CD4-positive, alpha-beta T cell treated with Interleukin-6 at 100 ng/mL for 8 hours (primary cell): Measurements from ENCODE around the gene TNFSF4.
"Not testable (repeated sequence)": the region's sequence is repeated elsewhere in the genome, so short reads cannot be mapped to it uniquely, and the experiment has no call there.

Experiments used
- DNase-seq: peaks from one replicate; pipeline ENCODE4 v3.0.0-alpha.2; 2020; ENCODE audit warnings: mixed read lengths, low spot score

TNFSF4 gene

DNA sequence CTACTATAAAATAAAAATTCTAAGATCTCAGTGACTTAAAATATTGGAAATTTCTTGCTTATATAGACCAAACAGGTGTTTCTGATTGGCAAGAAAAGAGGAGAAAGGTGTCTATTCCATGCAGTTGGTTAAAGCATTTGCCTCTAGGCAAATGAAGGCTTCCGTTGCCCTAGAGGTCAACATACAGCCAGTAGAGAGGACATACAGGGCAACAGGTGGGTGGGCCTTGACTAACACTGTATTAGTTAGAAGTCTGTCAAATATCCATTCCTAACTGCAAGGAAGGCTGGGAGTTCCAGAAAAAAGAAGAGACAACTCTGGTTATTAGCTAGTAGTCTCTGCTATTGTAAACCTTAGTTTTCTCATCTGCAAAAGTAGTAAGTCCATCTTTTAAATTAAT is 43.0 kb downstream of the TNFSF4 start:
- no peak for DNase-seq

DNA sequence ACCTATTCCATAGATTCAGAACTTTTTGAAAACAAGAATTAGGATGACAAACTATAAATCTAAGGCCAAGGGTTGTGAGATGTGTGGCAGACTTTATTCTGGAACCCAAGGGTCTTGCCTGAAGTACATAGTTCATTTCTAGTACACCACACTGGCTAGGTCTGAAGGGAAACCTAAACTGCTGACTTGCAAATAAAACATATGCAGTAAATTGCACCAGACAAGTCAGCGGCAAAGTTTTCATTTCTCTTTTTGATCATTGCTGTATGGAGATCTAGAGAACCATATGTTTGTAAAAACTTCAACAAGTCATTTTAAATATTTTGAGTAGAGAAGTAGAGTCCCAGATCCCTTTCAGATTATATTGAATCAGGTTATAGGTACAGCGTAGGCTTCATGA is 43.9 kb downstream of the TNFSF4 start:
- DNase-seq, result no peak

DNA sequence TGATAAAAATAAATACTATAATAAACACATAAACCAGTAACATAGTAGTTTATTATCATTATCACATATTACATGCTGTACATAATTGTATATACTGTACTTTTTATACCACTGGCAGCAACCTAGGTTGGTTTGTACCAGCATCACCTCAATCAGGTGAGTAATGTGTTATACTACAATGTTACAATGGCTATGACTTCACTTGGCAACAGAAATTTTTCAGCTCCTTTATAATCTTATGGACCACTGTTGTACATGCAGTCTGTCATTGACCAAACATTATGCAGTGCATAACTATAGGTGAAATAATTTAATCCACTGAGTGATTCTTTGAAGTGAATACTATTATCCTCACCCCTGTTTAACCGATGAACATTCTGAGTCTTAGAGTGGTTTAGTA is 44.5 kb downstream of the TNFSF4 start:
- DNase-seq, result no peak

DNA sequence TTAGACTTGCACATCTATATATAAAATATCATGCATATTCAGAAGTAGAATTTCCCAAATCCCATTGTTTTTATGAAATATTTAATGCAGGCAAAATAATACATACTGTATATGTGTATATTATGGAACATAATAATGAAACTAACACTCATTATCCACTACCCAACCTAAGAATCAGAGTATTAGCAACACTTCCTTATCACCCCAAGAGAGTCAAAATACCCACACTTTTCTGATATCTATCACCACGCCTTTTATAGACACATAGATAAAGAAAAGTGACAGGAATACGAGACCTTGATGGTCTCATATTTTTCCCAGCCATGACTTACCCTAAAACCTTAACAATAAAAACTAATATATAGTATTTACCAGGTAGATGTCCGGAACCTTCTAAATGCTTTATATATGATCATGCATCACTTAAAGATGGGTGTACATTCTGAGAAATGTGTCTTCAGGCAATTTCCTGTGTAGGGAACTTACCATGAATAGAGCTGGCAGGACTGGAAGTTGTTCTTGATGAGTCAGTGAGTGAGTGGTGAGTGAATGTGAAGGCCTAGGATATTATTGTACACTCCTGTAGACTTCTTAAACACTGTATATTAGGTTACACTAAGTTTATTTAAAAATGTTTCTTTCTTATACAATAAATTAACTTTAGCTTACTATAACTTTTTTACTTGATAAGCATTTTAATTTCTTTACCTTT is 45.5 kb downstream of the TNFSF4 start:
- no peak for DNase-seq

DNA sequence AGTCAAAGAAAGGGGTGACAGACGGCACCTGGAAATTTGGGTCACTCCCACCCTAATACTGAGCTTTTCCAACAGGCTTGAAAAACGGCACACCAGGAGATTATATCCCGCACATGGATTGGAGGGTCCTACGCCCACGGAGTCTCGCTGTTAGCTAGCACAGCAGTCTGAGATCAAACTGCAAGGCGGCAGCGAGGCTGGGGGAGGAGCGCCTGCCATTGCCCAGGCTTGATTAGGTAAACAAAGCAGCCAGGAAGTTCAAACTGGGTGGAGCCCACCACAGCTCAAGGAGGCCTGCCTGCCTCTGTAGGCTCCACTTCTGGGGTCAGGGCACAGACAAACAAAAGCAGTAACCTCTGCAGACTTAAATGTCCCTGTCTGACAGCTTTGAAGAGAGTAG is 53.2 kb downstream of the TNFSF4 start:
- DNase-seq, result not testable (repeated sequence)

DNA sequence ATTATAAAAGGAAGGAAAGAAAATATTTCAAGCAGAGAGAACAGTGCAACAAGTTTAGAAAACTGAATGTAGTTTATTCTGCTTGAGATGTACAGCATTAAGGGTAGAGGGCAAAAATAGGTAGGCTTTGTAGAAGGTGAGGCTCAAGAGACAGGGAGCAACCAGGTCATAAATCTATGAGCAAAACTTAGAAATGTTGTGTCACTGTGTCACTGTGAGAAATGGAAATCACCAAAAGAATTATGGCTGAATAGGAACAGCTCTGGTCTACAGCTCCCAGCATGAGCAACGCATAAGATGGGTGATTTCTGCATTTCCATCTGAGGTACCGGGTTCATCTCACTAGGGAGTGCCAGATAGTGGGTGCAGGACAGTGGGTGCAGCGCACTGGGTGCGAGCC is 53.6 kb downstream of the TNFSF4 start:
- no peak for DNase-seq

DNA sequence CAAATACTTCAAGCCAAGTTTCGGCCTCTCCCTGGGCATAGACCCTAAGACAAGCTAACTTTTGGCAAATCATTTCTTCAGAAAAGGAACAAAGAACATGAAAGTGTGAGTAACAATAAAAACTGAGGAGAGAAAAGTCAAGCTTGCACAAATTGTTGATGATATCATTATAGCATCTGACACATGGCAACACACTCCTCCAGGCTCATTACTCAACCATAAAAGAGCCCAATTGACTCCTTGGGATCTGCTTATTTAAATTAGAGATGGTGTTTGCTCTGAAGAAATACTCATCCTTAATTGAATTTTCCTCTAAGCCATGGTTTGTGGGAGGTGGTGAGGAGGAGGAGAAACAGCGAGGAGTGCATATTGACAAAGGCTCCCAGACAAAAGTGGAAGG is 54.5 kb downstream of the TNFSF4 start:
- DNase-seq, result no peak

DNA sequence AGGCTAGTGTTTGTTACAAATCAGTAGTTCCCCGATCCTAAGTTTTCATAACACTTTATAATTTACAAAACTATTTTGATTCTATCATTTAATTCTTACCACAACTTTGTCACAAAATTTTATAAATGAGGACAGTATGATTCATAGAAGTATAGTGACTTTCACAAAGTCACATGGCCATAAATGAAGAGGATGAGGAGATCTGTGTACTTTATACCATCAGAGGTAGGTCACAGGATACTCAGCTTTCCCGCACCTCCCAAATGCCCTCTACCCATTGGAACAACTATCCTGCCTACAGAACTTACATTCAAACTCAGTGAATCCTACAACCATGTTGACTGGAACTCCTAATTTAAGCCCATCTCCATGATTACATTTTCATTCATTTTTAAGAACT is 56.3 kb downstream of the TNFSF4 start:
- no peak for DNase-seq

DNA sequence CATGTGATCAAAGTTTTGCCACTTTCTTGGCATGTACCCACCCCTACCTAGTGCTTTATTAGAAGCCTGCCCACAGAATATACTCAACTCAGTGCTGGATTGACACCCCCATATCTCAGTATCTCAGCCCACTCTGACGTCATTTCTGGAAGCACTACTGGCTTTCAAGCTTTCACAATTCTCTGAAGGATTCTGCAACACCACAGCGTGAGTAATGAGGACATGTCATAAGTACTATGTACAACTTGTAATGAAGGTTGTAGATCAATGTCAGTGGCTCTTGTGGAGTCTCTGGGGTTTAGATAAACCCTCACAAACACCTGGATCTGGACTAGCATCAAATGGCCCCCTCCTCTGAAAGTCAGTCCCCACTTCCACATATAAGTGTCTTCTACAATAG is 57.2 kb downstream of the TNFSF4 start:
- no peak for DNase-seq

DNA sequence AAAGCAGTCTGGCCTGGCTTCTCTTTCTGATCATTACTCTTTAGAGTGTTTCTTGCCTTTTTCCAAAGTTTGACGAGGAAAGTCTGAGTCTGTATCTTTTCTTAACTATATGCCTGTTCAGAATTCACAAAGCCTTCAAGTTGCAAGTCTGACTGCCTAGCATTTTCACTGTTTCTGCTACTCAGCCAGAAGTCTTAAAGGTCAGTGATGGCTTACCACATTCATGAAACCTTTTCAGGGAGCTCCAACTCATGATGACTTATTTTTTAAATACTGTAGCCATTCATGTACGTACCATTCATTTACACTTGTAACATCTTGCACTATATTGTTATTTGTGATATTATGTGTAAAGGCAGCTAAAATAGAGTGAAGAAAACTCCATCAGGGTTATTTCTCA is 58.2 kb downstream of the TNFSF4 start:
- no peak for DNase-seq

DNA sequence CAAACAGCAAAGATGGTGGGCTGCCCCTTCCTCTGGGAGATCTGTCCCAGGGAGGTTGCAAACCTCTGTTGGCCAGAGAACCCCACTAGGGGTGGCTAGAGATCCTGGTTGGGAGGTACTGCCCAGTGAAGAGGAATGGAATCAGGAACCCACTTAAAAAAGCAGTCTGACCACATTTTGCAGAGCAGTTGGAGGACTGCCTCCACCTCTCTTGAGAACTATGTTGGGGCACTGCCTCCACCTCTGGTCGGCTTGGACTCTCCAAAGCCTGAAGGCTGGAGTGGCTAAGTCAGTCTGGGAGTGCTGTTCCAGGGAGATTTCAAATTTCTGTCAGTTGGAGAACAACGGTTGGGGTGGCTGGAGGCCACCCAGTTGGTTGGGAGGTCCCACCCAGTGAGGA is 58.6 kb downstream of the TNFSF4 start:
- no peak for DNase-seq

DNA sequence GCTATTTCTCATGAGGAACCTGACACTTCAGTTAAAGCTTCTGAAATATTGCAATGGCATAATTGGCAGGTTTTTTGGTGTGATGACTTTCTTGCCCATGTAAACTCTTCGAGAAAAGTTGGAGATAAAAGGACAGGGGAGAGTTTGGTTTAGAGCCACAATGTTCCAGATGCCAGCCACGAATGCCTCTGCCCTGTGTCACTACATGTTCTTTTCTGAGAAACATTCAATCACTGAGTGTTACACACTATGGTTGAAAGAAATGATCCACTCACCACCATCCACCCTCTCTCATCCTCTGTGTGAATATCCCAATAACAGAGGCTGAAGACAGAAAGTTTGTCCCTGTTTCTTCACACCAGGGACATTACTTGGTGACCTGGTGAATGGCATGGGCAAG is 66.4 kb downstream of the TNFSF4 start:
- no peak for DNase-seq

DNA sequence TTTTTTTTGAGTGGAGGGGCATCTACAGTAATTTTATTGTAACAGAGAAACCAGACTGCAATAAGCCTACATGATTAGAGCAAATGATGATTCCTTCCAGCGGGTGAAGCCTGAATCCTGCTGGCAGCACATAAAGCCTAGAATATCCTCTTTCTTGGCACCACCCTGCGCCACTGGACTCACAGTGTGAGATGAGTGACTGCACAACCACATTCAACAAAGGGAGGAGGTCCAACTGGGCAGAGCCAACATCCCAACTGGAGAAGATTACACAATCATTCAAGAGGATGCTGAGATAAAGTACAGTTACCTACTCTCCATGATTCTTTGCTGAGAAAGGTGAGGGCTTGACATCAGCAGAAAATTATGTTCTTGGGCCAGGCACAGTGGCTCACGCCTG is 67.4 kb downstream of the TNFSF4 start:
- no peak for DNase-seq

DNA sequence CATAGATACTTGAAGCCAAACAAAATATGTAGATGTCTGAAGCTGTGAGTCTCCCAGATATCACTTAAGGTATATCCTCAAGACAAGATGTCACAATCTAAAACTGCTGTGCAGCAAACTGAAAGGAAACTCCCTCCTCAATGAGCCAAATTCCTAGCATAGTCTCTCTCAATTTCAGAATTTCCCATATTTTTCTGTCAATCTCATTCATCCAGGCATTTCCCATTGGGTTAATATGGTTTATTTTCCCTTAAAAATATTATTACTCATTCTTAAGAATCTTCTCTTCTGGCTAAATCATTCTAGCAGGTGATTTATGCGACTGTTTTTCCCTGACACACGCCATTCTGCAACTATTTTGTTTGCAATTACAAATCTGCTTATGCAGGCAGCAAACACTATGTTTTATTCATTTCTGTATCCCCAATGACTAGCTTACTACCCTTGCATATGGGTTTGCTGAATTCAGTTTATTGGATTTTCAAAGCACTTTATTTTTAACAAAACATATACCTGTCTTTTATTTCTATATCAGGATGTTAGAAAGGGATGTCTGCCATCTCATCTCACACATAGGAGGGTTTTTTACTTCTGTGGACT is 69.9 kb downstream of the TNFSF4 start:
- DNase-seq, result no peak

DNA sequence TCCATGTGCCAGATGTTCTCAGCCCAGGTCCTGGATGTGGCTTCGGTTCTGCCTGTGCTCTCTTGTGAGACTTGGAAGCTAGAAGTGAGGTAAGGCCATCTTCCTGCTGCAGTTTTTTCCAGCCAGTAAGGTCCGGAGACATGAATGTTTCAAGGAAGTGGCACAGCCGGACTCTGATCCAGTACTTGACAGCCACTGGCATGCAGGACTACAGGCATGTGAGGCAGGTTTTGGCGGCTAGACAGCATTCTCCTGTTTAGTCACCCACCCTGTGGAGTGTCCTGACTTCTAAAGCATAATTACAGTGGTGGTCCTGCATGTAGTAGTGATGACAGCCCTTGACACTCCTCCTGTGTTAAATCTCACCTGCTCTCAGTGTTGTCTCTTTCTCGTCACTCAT is 72.3 kb downstream of the TNFSF4 start:
- DNase-seq, result no peak

DNA sequence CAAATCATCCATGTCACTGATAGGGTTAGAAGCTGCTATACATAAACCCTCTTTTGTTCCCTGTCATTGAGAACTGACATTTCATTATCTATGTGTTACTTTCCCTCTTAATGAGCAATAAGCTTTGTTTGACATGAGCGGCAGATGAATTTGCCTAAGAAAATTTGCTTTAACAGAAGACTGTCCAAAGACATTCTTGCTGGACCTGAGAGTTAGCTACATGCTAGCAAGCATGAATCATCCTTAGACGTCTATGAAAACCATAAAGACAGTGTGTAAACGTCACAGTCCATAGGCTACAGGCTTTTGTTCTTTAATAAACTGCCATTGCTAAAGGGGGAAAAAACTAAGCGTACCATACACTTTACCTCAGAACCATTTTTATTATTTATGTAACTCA is 73.1 kb downstream of the TNFSF4 start:
- no peak for DNase-seq
